Measurements from ENCODE around the gene FOXP1. TPM values are rescaled to one million over a fixed set of nuclear protein-coding genes. Genes with fewer than 3 reads are reported as not detected.

FOXP1 gene
- total and polyA plus RNA-seq, 4 donors, result 15.2 to 263 (median 110) TPM

GRCh38 chr3:71318458-71318827, 265.1 kb downstream of the FOXP1 start:
- Histone ChIP-seq H3K36me3 (ENCODE audit: control insufficient read depth in 1 of 2, insufficient read depth in 2 of 2, low read length in 1 of 2) (no peaks in the 10 kb centered on the region), H3K27me3 (ENCODE audit: control insufficient read depth in 1 of 2, insufficient read depth in 2 of 2, low read length in 1 of 2) (no peaks in the 10 kb centered on the region), H3K4me1 (ENCODE audit: control insufficient read depth in 1 of 2, insufficient read depth in 2 of 2, low read length in 2 of 2) (no peaks in the 10 kb centered on the region), H3K27ac (ENCODE audit: low read depth in 1 of 2, low read length in 2 of 2) (no peak overlapping the region), H3K4me3 (ENCODE audit: low read length in 2 of 2) (no peak overlapping the region), H3K9me3 (ENCODE audit: control insufficient read depth, low read length) (no peaks in the 10 kb centered on the region)
- intact Hi-C loops (cut with DNase I), result loop anchor here in 1 of 2 donors (10.0 kb wide), 1 partner anchor 764 kb away; no protein-coding TSS in a partner anchor
- ATAC-seq (ENCODE audit: low FRiP score) (no peak), DNase-seq (no peak)
- WGBS, 2 donors, result 48 to 53% methylated on average over 3 of the region's 3 CpGs

DNA sequence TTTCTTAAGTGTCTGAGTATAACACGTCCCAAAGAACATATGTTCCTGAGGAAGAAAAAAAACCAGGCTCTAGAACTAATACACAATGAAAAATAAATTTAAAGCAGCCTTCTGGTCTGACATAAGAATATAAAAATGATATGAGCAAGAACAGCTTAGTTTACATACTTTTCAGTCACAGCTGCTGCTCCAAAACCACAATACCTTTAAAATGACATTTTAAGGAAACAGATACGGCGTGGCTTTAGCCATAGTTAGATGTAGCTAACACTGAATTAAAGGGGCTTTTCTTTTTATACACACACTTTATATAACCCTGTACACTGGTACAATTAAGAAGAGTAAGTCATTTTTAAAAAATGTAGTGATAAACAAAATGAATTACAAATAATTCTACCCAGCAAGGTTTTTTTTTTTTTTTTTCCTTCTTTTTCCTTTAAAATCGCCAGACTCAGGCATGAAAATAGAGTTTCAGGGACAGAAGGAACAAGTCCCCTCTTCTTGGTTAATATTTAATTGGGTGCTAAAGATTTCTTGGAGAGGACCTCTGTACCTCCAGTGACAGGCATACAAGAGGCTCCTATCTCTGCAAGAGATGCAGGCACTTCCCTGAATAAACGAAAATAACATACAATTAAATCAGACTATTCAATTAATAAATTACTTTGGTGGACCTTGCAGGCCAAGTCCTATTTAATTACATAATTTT, 265.6 kb downstream of the FOXP1 start:
- intact Hi-C loops (cut with DNase I), result loop anchor here in 1 of 2 donors (10.0 kb wide), 1 partner anchor 763 kb away; no protein-coding TSS in a partner anchor
- Histone ChIP-seq H3K4me3 (ENCODE audit: low read length in 2 of 2) (no peak overlapping the region), H3K36me3 (ENCODE audit: control insufficient read depth in 1 of 2, insufficient read depth in 2 of 2, low read length in 1 of 2) (no peaks in the 10 kb centered on the region), H3K4me1 (ENCODE audit: control insufficient read depth in 1 of 2, insufficient read depth in 2 of 2, low read length in 2 of 2) (no peaks in the 10 kb centered on the region), H3K9me3 (ENCODE audit: control insufficient read depth, low read length) (no peaks in the 10 kb centered on the region), H3K27ac (ENCODE audit: low read depth in 1 of 2, low read length in 2 of 2) (no peak overlapping the region), H3K27me3 (ENCODE audit: control insufficient read depth in 1 of 2, insufficient read depth in 2 of 2, low read length in 1 of 2) (no peaks in the 10 kb centered on the region)
- no peak for ATAC-seq (ENCODE audit: low FRiP score)
- DNase-seq, result no peak
- WGBS, 2 donors, result 54 to 60% methylated on average over 5 of the region's 5 CpGs

DNA sequence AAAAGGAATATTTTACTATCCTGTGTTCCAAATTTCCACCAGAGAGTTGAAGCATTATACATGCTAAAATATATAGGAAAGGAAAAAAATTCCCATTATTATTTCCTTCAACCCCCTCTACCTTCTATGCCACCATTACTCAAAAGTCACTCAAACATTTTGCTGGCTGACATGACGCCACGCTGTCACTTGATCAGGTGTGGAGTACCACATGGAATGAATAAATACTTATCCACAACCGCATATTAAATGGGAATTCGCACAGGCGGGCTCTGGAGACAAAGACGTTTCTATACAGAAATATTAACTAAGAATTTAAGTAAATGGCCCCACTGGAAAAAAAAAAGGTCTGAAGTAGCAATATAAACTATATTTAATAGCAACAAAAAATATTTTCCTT, 266.4 kb downstream of the FOXP1 start:
- 93 to 97% methylated on average over 6 of the region's 6 CpGs for WGBS, 2 donors
- H3K27me3 ChIP-seq (ENCODE audit: control insufficient read depth in 1 of 2, insufficient read depth in 2 of 2, low read length in 1 of 2), result no peaks in the 10 kb centered on the region
- no peaks in the 10 kb centered on the region for H3K36me3 ChIP-seq (ENCODE audit: control insufficient read depth in 1 of 2, insufficient read depth in 2 of 2, low read length in 1 of 2)
- no peaks in the 10 kb centered on the region for H3K9me3 ChIP-seq (ENCODE audit: control insufficient read depth, low read length)
- no peak overlapping the region for H3K27ac ChIP-seq (ENCODE audit: low read depth in 1 of 2, low read length in 2 of 2)
- no peak overlapping the region for H3K4me3 ChIP-seq (ENCODE audit: low read length in 2 of 2)
- intact Hi-C loops (cut with DNase I), result loop anchor here in 1 of 2 donors (10.0 kb wide), 1 partner anchor 762 kb away; no protein-coding TSS in a partner anchor
- no peaks in the 10 kb centered on the region for H3K4me1 ChIP-seq (ENCODE audit: control insufficient read depth in 1 of 2, insufficient read depth in 2 of 2, low read length in 2 of 2)
- ATAC-seq (ENCODE audit: low FRiP score) (no peak), DNase-seq (no peak)

- H3K27me3 ChIP-seq (ENCODE audit: control insufficient read depth in 1 of 2, insufficient read depth in 2 of 2, low read length in 1 of 2), result no peaks in the 10 kb centered on the region
- no peak for DNase-seq
- intact Hi-C loops (cut with DNase I), result loop anchor here in 1 of 2 donors (10.0 kb wide), 1 partner anchor 761 kb away; no protein-coding TSS in a partner anchor
- H3K4me1 ChIP-seq (ENCODE audit: control insufficient read depth in 1 of 2, insufficient read depth in 2 of 2, low read length in 2 of 2), result peaks cover 0 to 8% of the 10 kb centered on the region in 2 donors
- WGBS, 2 donors, result 87 to 92% methylated on average over 16 of the region's 16 CpGs
- H3K36me3 ChIP-seq (ENCODE audit: control insufficient read depth in 1 of 2, insufficient read depth in 2 of 2, low read length in 1 of 2), result no peaks in the 10 kb centered on the region
- H3K27ac ChIP-seq (ENCODE audit: low read depth in 1 of 2, low read length in 2 of 2), result no peak overlapping the region
- ATAC-seq (ENCODE audit: low FRiP score), result no peak
- no peak overlapping the region for H3K4me3 ChIP-seq (ENCODE audit: low read length in 2 of 2)
- no peaks in the 10 kb centered on the region for H3K9me3 ChIP-seq (ENCODE audit: control insufficient read depth, low read length)
Observed at GRCh38 chr3:71316066-71316777, 267.3 kb downstream of the FOXP1 start.

- WGBS, 2 donors, result 96 to 98% methylated on average over 2 of the region's 2 CpGs
- intact Hi-C loops (cut with DNase I), result loop anchor here in 1 of 2 donors (10.0 kb wide), 1 partner anchor 761 kb away; no protein-coding TSS in a partner anchor
- no peak overlapping the region for H3K4me3 ChIP-seq (ENCODE audit: low read length in 2 of 2)
- no peak for ATAC-seq (ENCODE audit: low FRiP score)
- no peaks in the 10 kb centered on the region for H3K36me3 ChIP-seq (ENCODE audit: control insufficient read depth in 1 of 2, insufficient read depth in 2 of 2, low read length in 1 of 2)
- no peak overlapping the region for H3K27ac ChIP-seq (ENCODE audit: low read depth in 1 of 2, low read length in 2 of 2)
- no peaks in the 10 kb centered on the region for H3K9me3 ChIP-seq (ENCODE audit: control insufficient read depth, low read length)
- H3K27me3 ChIP-seq (ENCODE audit: control insufficient read depth in 1 of 2, insufficient read depth in 2 of 2, low read length in 1 of 2), result no peaks in the 10 kb centered on the region
- DNase-seq, result no peak
- H3K4me1 ChIP-seq (ENCODE audit: control insufficient read depth in 1 of 2, insufficient read depth in 2 of 2, low read length in 2 of 2), result peaks cover 2 to 10% of the 10 kb centered on the region in 2 donors
Observed at GRCh38 chr3:71315431-71315830, 268.1 kb downstream of the FOXP1 start.

DNA sequence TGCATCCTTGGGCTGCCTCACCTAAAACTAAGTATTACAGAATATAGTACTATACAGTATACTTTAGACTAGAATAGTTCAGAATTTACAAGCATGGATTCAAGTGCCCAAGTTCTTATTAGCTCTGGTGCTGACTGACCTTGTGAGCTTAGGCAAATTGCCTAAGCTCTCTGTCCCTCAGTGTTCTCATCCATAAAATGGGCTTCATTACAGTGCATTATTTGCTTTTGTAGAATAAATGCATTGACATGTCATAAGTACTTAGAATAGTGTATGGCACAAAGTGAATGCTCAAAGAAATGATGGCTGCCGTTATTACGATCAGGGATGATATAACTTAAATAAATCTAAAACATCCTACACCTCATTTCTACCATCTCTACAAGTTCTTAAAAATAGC, 269.7 kb downstream of the FOXP1 start:
- Histone ChIP-seq H3K36me3 (ENCODE audit: control insufficient read depth in 1 of 2, insufficient read depth in 2 of 2, low read length in 1 of 2) (no peaks in the 10 kb centered on the region), H3K27me3 (ENCODE audit: control insufficient read depth in 1 of 2, insufficient read depth in 2 of 2, low read length in 1 of 2) (no peaks in the 10 kb centered on the region), H3K27ac (ENCODE audit: low read depth in 1 of 2, low read length in 2 of 2) (no peak overlapping the region), H3K4me1 (ENCODE audit: control insufficient read depth in 1 of 2, insufficient read depth in 2 of 2, low read length in 2 of 2) (peaks cover 4 to 10% of the 10 kb centered on the region in 2 donors), H3K9me3 (ENCODE audit: control insufficient read depth, low read length) (no peaks in the 10 kb centered on the region), H3K4me3 (ENCODE audit: low read length in 2 of 2) (no peak overlapping the region)
- no peak for ATAC-seq (ENCODE audit: low FRiP score)
- no peak for DNase-seq
- intact Hi-C loops (cut with DNase I), result loop anchor here (5.0 to 10.0 kb wide), 2 partner anchors 268 to 759 kb away; partner anchors contain the start of gene FOXP1 (in 1 of the 2)
- 98 to 100% methylated on average over 2 of the region's 2 CpGs for WGBS, 2 donors

- ATAC-seq (ENCODE audit: low FRiP score), result no peak
- WGBS, 2 donors, result 82 to 86% methylated on average over 5 of the region's 5 CpGs
Observed at GRCh38 chr3:71312461-71312860, 271.1 kb downstream of the FOXP1 start.

DNA sequence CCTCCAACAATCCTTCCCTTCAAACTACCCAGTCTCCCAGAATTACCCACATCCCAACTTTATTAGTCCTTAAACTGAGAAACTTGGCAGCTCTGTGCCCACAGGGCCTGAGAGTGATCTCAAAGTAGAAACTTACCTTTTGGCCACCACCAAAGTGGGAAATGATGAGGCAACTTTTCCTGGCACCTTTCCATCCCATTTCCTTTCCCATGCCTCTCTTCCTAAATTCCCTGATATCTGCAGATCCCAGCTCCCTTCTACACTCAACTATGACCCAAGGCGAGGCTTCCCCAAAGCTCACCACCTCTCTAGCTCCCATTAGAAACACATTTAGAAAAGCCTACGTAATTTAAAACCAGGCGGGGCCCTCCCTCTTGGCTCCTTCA, 271.9 kb downstream of the FOXP1 start:
- 77 to 81% methylated on average over 3 of the region's 3 CpGs for WGBS, 2 donors
- Histone ChIP-seq H3K9me3 (ENCODE audit: control insufficient read depth, low read length) (no peaks in the 10 kb centered on the region), H3K27me3 (ENCODE audit: control insufficient read depth in 1 of 2, insufficient read depth in 2 of 2, low read length in 1 of 2) (no peaks in the 10 kb centered on the region), H3K4me3 (ENCODE audit: low read length in 2 of 2) (no peak overlapping the region), H3K27ac (ENCODE audit: low read depth in 1 of 2, low read length in 2 of 2) (no peak overlapping the region), H3K4me1 (ENCODE audit: control insufficient read depth in 1 of 2, insufficient read depth in 2 of 2, low read length in 2 of 2) (peaks cover 4 to 10% of the 10 kb centered on the region in 2 donors), H3K36me3 (ENCODE audit: control insufficient read depth in 1 of 2, insufficient read depth in 2 of 2, low read length in 1 of 2) (no peaks in the 10 kb centered on the region)
- ATAC-seq (ENCODE audit: low FRiP score) (no peak), DNase-seq (no peak)
- intact Hi-C loops (cut with DNase I), result loop anchor here (5.0 to 10.0 kb wide), 2 partner anchors 271 to 757 kb away; partner anchors contain the start of gene FOXP1 (in 1 of the 2)

More at GRCh38 chr3:71312461-71312860, 271.1 kb downstream of the FOXP1 start:
- Histone ChIP-seq H3K36me3 (ENCODE audit: control insufficient read depth in 1 of 2, insufficient read depth in 2 of 2, low read length in 1 of 2) (no peaks in the 10 kb centered on the region), H3K27ac (ENCODE audit: low read depth in 1 of 2, low read length in 2 of 2) (peak overlapping the region in 1 of 2 donors; percentile 20), H3K4me3 (ENCODE audit: low read length in 2 of 2) (no peak overlapping the region), H3K4me1 (ENCODE audit: control insufficient read depth in 1 of 2, insufficient read depth in 2 of 2, low read length in 2 of 2) (peaks cover 4 to 10% of the 10 kb centered on the region in 2 donors), H3K27me3 (ENCODE audit: control insufficient read depth in 1 of 2, insufficient read depth in 2 of 2, low read length in 1 of 2) (no peaks in the 10 kb centered on the region), H3K9me3 (ENCODE audit: control insufficient read depth, low read length) (no peaks in the 10 kb centered on the region)
- DNase-seq, result no peak
- intact Hi-C loops (cut with DNase I), result loop anchor here (5.0 to 10.0 kb wide), 2 partner anchors 270 to 758 kb away; partner anchors contain the start of gene FOXP1 (in 1 of the 2)
